Calu3 (cell line): Measurements from ENCODE around the gene CPEB3. TPM values are rescaled to one million over a fixed set of nuclear protein-coding genes. Genes with fewer than 3 reads are reported as not detected.
A peak's percentile ranks its signal among the peaks of the same experiment; 100 is the strongest.
"Not testable (repeated sequence)": the region's sequence is repeated elsewhere in the genome, so short reads cannot be mapped to it uniquely, and the experiment has no call there.

Experiments
- BruUV-seq: library from RNA; stranded (reverse); fragments of 400-500 nt; replicated peaks from 2 replicates; lab custom pipeline; 2021; lab: Mats Ljungman, UMichigan
- CTCF ChIA-PET: fragments of 300-600 bp; sonication (Branson Sonifier 250); formaldehyde crosslinking; loops from one replicate; lab custom pipeline; 2022; ENCODE audit warnings: antibody characterized with exemption; lab: Charles Lee
- DNase-seq: peaks from one replicate; pipeline ENCODE4 v3.0.0; 2022
- H3K27ac Mint-ChIP-seq: one replicate; pipeline ENCODE4 v1.8.0; 2022; ENCODE audit warnings: mixed read lengths; ENCODE audit not compliant: unreplicated experiment
- H3K27me3 Mint-ChIP-seq: one replicate; pipeline ENCODE4 v1.8.0; 2022; ENCODE audit warnings: mixed read lengths; ENCODE audit not compliant: unreplicated experiment
- H3K36me3 Mint-ChIP-seq: one replicate; pipeline ENCODE4 v1.8.0; 2022; ENCODE audit warnings: mild to moderate bottlenecking, moderate library complexity, mixed read lengths; ENCODE audit not compliant: insufficient read depth, unreplicated experiment
- H3K4me1 Mint-ChIP-seq: one replicate; pipeline ENCODE4 v1.8.0; 2022; ENCODE audit warnings: mild to moderate bottlenecking, low read depth, mixed read lengths; ENCODE audit not compliant: unreplicated experiment
- H3K4me3 Mint-ChIP-seq: one replicate; pipeline ENCODE4 v1.8.0; 2022; ENCODE audit warnings: mild to moderate bottlenecking, low read depth, moderate library complexity, mixed read lengths; ENCODE audit not compliant: unreplicated experiment
- H3K9me3 Mint-ChIP-seq: one replicate; pipeline ENCODE4 v1.8.0; 2022; ENCODE audit warnings: low read depth, mixed read lengths; ENCODE audit not compliant: unreplicated experiment
- CTCF ChIP-seq: fragments of 200-600 bp; IDR thresholded peaks from one replicate; pipeline ENCODE4 v1.8.0; 2022; ENCODE audit warnings: antibody characterized with exemption; ENCODE audit not compliant: unreplicated experiment
- intact Hi-C: fragments of 100-400 bp; cut with micrococcal nuclease; formaldehyde crosslinking; loops from one replicate; pipeline ENCODE4 v1.10.0; 2022; ENCODE audit not compliant: unreplicated experiment
- total RNA-seq: library from RNA; stranded (reverse); gene quantifications from 2 replicates; pipeline ENCODE4 v1.2.3, GENCODE V29; 2022

CPEB3 gene
- total RNA-seq, 1 experiment from 2014 or later: 2.8 TPM

- Mint-ChIP-seq H3K4me1 (no peaks in the 10 kb centered on the region), H3K27ac (no peak overlapping the region), H3K36me3 (no peaks in the 10 kb centered on the region), H3K27me3 (no peaks in the 10 kb centered on the region), H3K9me3 (no peaks in the 10 kb centered on the region), H3K4me3 (no peak overlapping the region)
- no peak for DNase-seq
- intact Hi-C loops: no loop called here
- BruUV-seq: no TSS peak
- CTCF ChIA-PET: no interaction called here
- TF ChIP-seq CTCF: no peak
Observed at GRCh38 chr10:92047215-92047614, 243.7 kb downstream of the CPEB3 start.

DNA sequence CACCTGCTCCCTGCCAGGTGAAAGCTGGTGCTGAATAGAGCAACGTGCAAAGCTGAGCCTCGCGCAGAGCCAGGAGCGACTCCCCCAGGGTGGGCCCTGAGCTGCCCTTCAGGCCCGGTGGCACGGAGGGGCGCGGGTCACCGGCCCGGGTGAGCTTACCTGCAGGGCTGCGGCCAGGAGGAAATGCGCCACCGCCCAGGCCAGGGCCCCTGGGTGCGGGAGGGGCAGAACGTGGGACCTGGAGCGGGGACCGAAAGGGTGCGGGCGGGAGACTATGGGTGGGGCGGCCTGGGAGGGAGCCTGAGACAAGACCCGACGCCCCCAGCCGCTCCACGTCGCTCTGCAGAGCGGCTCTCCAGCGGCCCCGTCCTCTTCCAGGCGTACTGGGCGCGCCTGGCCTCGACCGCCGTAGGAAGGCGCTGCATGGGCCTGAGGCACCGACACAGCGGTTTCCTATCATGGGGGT is 245.2 kb downstream of the CPEB3 start:
- TF ChIP-seq CTCF: no peak
- no peak for DNase-seq
- no peaks in the 10 kb centered on the region for H3K4me1 Mint-ChIP-seq
- no peak overlapping the region for H3K4me3 Mint-ChIP-seq
- CTCF ChIA-PET: no interaction called here
- intact Hi-C loops: no loop called here
- H3K36me3 Mint-ChIP-seq: no peaks in the 10 kb centered on the region
- H3K27ac Mint-ChIP-seq: no peak overlapping the region
- H3K27me3 Mint-ChIP-seq: no peaks in the 10 kb centered on the region
- H3K9me3 Mint-ChIP-seq: no peaks in the 10 kb centered on the region
- no TSS peak for BruUV-seq

- no peak overlapping the region for H3K27ac Mint-ChIP-seq
- H3K9me3 Mint-ChIP-seq: no peaks in the 10 kb centered on the region
- no peaks in the 10 kb centered on the region for H3K36me3 Mint-ChIP-seq
- intact Hi-C loops: no loop called here
- BruUV-seq: no TSS peak
- no peak for DNase-seq
- TF ChIP-seq CTCF: no peak
- H3K4me1 Mint-ChIP-seq: no peaks in the 10 kb centered on the region
- CTCF ChIA-PET: no interaction called here
- H3K4me3 Mint-ChIP-seq: no peak overlapping the region
- H3K27me3 Mint-ChIP-seq: no peaks in the 10 kb centered on the region
Observed at GRCh38 chr10:92042541-92042940, 248.3 kb downstream of the CPEB3 start.

- H3K4me3 Mint-ChIP-seq: no peak overlapping the region
- H3K27ac Mint-ChIP-seq: peak overlapping the region; percentile 50
- no TSS peak for BruUV-seq
- intact Hi-C loops: no loop called here
- CTCF ChIA-PET: no interaction called here
- no peak for DNase-seq
- H3K4me1 Mint-ChIP-seq: no peaks in the 10 kb centered on the region
- no peak for TF ChIP-seq CTCF
- peaks cover 3% of the 10 kb centered on the region for H3K36me3 Mint-ChIP-seq
- no peaks in the 10 kb centered on the region for H3K9me3 Mint-ChIP-seq
- no peaks in the 10 kb centered on the region for H3K27me3 Mint-ChIP-seq
Observed at GRCh38 chr10:92038949-92039348, 251.9 kb downstream of the CPEB3 start.

DNA sequence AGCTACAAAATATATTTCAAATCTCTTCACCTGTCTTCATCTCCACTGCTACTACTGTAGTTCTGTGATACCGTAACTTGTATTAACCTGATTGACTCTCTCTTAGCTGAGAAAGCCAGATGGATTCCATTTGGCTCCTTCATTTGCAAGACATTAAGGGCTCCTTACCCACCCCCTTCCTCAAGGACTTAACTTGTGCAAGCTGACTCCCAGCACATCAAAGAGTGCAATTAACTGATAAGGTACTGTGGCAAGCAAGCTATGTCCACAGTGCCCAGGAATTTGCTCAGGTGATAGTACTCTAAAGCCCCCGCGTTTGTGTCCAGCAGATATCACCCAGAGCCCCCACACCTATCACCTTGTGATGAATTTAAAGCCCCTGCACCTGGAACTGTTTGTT is 257.8 kb downstream of the CPEB3 start:
- H3K27ac Mint-ChIP-seq, H3K36me3 Mint-ChIP-seq, H3K4me1 Mint-ChIP-seq, DNase-seq, H3K9me3 Mint-ChIP-seq, H3K27me3 Mint-ChIP-seq, CTCF ChIA-PET, H3K4me3 Mint-ChIP-seq, intact Hi-C loops, BruUV-seq: not testable (repeated sequence)
